H9 (cell line): ENCODE results near the gene TPRG1. TPM values are rescaled to one million over a fixed set of nuclear protein-coding genes. Genes with fewer than 3 reads are reported as not detected.

ENCODE experiments used
- DNase-seq: peaks from one replicate; pipeline ENCODE4 v3.0.0-alpha.2; 2017
- H2AFZ ChIP-seq: one replicate; pipeline ENCODE4 v1.6.1; 2013; ENCODE audit warnings: mild to moderate bottlenecking, low read length, control low read depth, moderate library complexity
- H2AK5ac ChIP-seq: 2 replicates; pipeline ENCODE4 v1.6.1; 2013; ENCODE audit warnings: low read length, control low read depth, mixed read lengths; ENCODE audit not compliant: insufficient read length
- H2BK120ac ChIP-seq: one replicate; pipeline ENCODE4 v1.6.1; 2013; ENCODE audit warnings: low read depth, mild to moderate bottlenecking, low read length, control low read depth, inconsistent platforms; ENCODE audit not compliant: poor library complexity, severe bottlenecking
- H2BK12ac ChIP-seq: 2 replicates; pipeline ENCODE4 v1.6.1; 2013; ENCODE audit warnings: low read length, control low read depth, mixed read lengths, low read depth; ENCODE audit not compliant: insufficient read length
- H2BK15ac ChIP-seq: 2 replicates; pipeline ENCODE4 v1.6.1; 2013; ENCODE audit warnings: low read depth, low read length, control low read depth
- H2BK20ac ChIP-seq: one replicate; pipeline ENCODE4 v1.6.1; 2013; ENCODE audit warnings: low read depth, mild to moderate bottlenecking, low read length, control low read depth, inconsistent platforms; ENCODE audit not compliant: poor library complexity, severe bottlenecking
- H2BK5ac ChIP-seq: 2 replicates; pipeline ENCODE4 v1.6.1; 2013; ENCODE audit warnings: low read length, control low read depth, mixed read lengths; ENCODE audit not compliant: insufficient read length
- H3K14ac ChIP-seq: 2 replicates; pipeline ENCODE4 v1.6.1; 2013; ENCODE audit warnings: low read length, control low read depth; ENCODE audit not compliant: insufficient read depth
- H3K18ac ChIP-seq: 2 replicates; pipeline ENCODE4 v1.6.1; 2013; ENCODE audit warnings: low read depth, mild to moderate bottlenecking, mixed read lengths, low read length, control low read depth; ENCODE audit not compliant: insufficient read length
- H3K23ac ChIP-seq: 2 replicates; pipeline ENCODE4 v1.6.1; 2013; ENCODE audit warnings: low read length, control low read depth, mixed read lengths, low read depth; ENCODE audit not compliant: insufficient read length
- H3K23me2 ChIP-seq: 2 replicates; pipeline ENCODE4 v1.6.1; 2013; ENCODE audit warnings: low read depth, mild to moderate bottlenecking, mixed read lengths, low read length, control low read depth; ENCODE audit not compliant: insufficient read length, poor library complexity, severe bottlenecking
- H3K27ac ChIP-seq: 2 replicates; pipeline ENCODE4 v1.5.1; 2013; ENCODE audit warnings: low read length, control low read depth, mixed read lengths, low read depth; ENCODE audit not compliant: insufficient read length
- H3K27me3 ChIP-seq: 2 replicates; pipeline ENCODE4 v1.6.1; 2013; ENCODE audit warnings: low read length, control low read depth, inconsistent platforms; ENCODE audit not compliant: insufficient read depth
- H3K4ac ChIP-seq: 2 replicates; pipeline ENCODE4 v1.6.1; 2013; ENCODE audit warnings: low read depth, mild to moderate bottlenecking, control low read depth, inconsistent platforms, low read length, moderate library complexity
- H3K4me1 ChIP-seq: 2 replicates; pipeline ENCODE4 v1.6.1; 2013; ENCODE audit warnings: low read length, control low read depth, inconsistent platforms; ENCODE audit not compliant: insufficient read depth
- H3K4me2 ChIP-seq: 2 replicates; pipeline ENCODE4 v1.6.1; 2013; ENCODE audit warnings: low read length, control low read depth, mixed read lengths; ENCODE audit not compliant: insufficient read length, insufficient read depth
- H3K56ac ChIP-seq: 2 replicates; pipeline ENCODE4 v1.6.1; 2013; ENCODE audit warnings: low read depth, mild to moderate bottlenecking, mixed read lengths, low read length, control low read depth; ENCODE audit not compliant: insufficient read length
- H3K79me1 ChIP-seq: 2 replicates; pipeline ENCODE4 v1.6.1; 2013; ENCODE audit warnings: low read depth, mild to moderate bottlenecking, moderate library complexity, low read length, control low read depth, inconsistent platforms; ENCODE audit not compliant: insufficient read depth, poor library complexity, severe bottlenecking
- H3K79me2 ChIP-seq: 2 replicates; pipeline ENCODE4 v1.6.1; 2013; ENCODE audit warnings: low read length, control low read depth, inconsistent platforms; ENCODE audit not compliant: insufficient read depth
- H3K9ac ChIP-seq: 2 replicates; pipeline ENCODE4 v1.6.1; 2013; ENCODE audit warnings: low read length, control low read depth, mixed read lengths; ENCODE audit not compliant: insufficient read length; ENCODE audit errors: extremely low read depth
- H3K9me3 ChIP-seq: one replicate; pipeline ENCODE4 v1.6.1; 2013; ENCODE audit warnings: low read depth, low read length, inconsistent platforms; ENCODE audit not compliant: control insufficient read depth
- H3T11ph ChIP-seq: one replicate; pipeline ENCODE4 v1.6.1; 2013; ENCODE audit warnings: mild to moderate bottlenecking, low read length, control low read depth, inconsistent platforms
- H4K20me1 ChIP-seq: one replicate; pipeline ENCODE4 v1.6.1; 2013; ENCODE audit not compliant: control insufficient read depth, insufficient read length, insufficient read depth
- H4K5ac ChIP-seq: 2 replicates; pipeline ENCODE4 v1.6.1; 2013; ENCODE audit warnings: low read depth, mild to moderate bottlenecking, mixed read lengths, low read length, control low read depth; ENCODE audit not compliant: insufficient read length
- H4K8ac ChIP-seq: replicated peaks from 2 replicates; pipeline ENCODE4 v1.6.1; 2013; ENCODE audit warnings: low read length, control low read depth, mixed read lengths, low read depth; ENCODE audit not compliant: insufficient read length
- H4K91ac ChIP-seq: 2 replicates; pipeline ENCODE4 v1.6.1; 2013; ENCODE audit warnings: low read depth, mild to moderate bottlenecking, moderate library complexity, mixed read lengths, low read length, control low read depth; ENCODE audit not compliant: insufficient read length
- H3K27ac Mint-ChIP-seq, 3 experiments: 2 replicates in 2 of 3; 3 replicates in 1 of 3; pipeline ENCODE4 v1.8.0; 2020 to 2021; ENCODE audit warnings: mixed read lengths in 3 of 3, mild to moderate bottlenecking in 1 of 3, moderate library complexity in 1 of 3
- H3K27me3 Mint-ChIP-seq: 2 replicates; pipeline ENCODE4 v1.8.0; 2021; ENCODE audit warnings: low read depth, mild to moderate bottlenecking, moderate library complexity, mixed read lengths
- H3K36me3 Mint-ChIP-seq, 3 experiments: 2 replicates in 2 of 3; 3 replicates in 1 of 3; pipeline ENCODE4 v1.8.0; 2020 to 2021; ENCODE audit warnings: low read depth in 3 of 3, mixed read lengths in 3 of 3; ENCODE audit not compliant: insufficient read depth in 1 of 3
- H3K4me1 Mint-ChIP-seq, 2 experiments: 2 replicates each; pipeline ENCODE4 v1.8.0; 2020; ENCODE audit warnings: mixed read lengths in 2 of 2
- H3K4me3 Mint-ChIP-seq, 2 experiments: 2 replicates in 1 of 2; 3 replicates in 1 of 2; pipeline ENCODE4 v1.8.0; 2020 to 2021; ENCODE audit warnings: mild to moderate bottlenecking in 2 of 2, mixed read lengths in 2 of 2, moderate library complexity in 1 of 2
- H3K9me3 Mint-ChIP-seq, 2 experiments: 2 replicates in 1 of 2; 3 replicates in 1 of 2; pipeline ENCODE4 v1.8.0; 2020; ENCODE audit warnings: mild to moderate bottlenecking in 2 of 2, mixed read lengths in 2 of 2, moderate library complexity in 1 of 2
- CTCF ChIP-seq: fragments of 200-600 bp; sonication (generic); conservative IDR thresholded peaks from 3 replicates; pipeline ENCODE4 v1.8.0; 2021; ENCODE audit warnings: antibody characterized with exemption, mild to moderate bottlenecking
- WGBS: extraction: QIAGEN DNeasy Blood & Tissue Kit; methylation state at CpG from one replicate; pipeline ENCODE4 v1.1.7; 2013; ENCODE audit warnings: missing lambda C conversion rate, low lambda C conversion rate, mixed read lengths; ENCODE audit not compliant: insufficient read length; ENCODE audit errors: extremely low coverage; 5-methylcytosine and 5-hydroxymethylcytosine counted together
- total RNA-seq: library from RNA; stranded (reverse); gene quantifications from 2 replicates; pipeline ENCODE4 v1.2.1, GENCODE V29; 2021

Gene TPRG1
- total RNA-seq, 1 experiment from 2014 or later: 0.66 TPM

GRCh38 chr3:189322339-189322738 is 150.6 kb downstream of the TPRG1 start:
- DNase-seq: no peak
- H3K36me3 Mint-ChIP-seq: no peaks in the 10 kb centered on the region
- no peak overlapping the region for H2AK5ac ChIP-seq
- H3K27me3 ChIP-seq: no peaks in the 10 kb centered on the region
- no peak overlapping the region for H3K4me3 Mint-ChIP-seq
- no peak for TF ChIP-seq CTCF
- no peak overlapping the region for H2BK5ac ChIP-seq
- H3K79me1 ChIP-seq: no peaks in the 10 kb centered on the region
- H3K9ac ChIP-seq: no peak overlapping the region
- H3K27ac ChIP-seq: no peak overlapping the region
- H4K5ac ChIP-seq: no peak overlapping the region
- no peaks in the 10 kb centered on the region for H4K20me1 ChIP-seq
- H2BK15ac ChIP-seq: no peak overlapping the region
- no peaks in the 10 kb centered on the region for H3K4me1 ChIP-seq
- H3K18ac ChIP-seq: no peak overlapping the region
- no peaks in the 10 kb centered on the region for H3K27me3 Mint-ChIP-seq
- H3K4me2 ChIP-seq: no peak overlapping the region
- no peaks in the 10 kb centered on the region for H3K79me2 ChIP-seq
- H3K23ac ChIP-seq: no peak overlapping the region
- H3K9me3 ChIP-seq: no peaks in the 10 kb centered on the region
- H3K4me1 Mint-ChIP-seq: no peaks in the 10 kb centered on the region
- no peak overlapping the region for H4K8ac ChIP-seq
- H4K91ac ChIP-seq: no peak overlapping the region
- WGBS: no CpG with 5 or more reads among the region's 4 CpGs
- no peak overlapping the region for H2BK20ac ChIP-seq
- no peak overlapping the region for H3K27ac Mint-ChIP-seq
- H2BK120ac ChIP-seq: no peak overlapping the region
- no peak overlapping the region for H3K56ac ChIP-seq
- H3K14ac ChIP-seq: no peak overlapping the region
- no peak overlapping the region for H3T11ph ChIP-seq
- H3K9me3 Mint-ChIP-seq: no peaks in the 10 kb centered on the region
- no peak overlapping the region for H2BK12ac ChIP-seq
- no peak overlapping the region for H2AFZ ChIP-seq
- H3K4ac ChIP-seq: no peak overlapping the region
- no peaks in the 10 kb centered on the region for H3K23me2 ChIP-seq
